AG10803 (cell line): ENCODE results near the gene PISD.

Experiments
- DNase-seq: peaks from one replicate; pipeline ENCODE4 v3.0.0; 2010; ENCODE audit warnings: low read depth
- H3K4me3 ChIP-seq: 2 replicates; pipeline ENCODE4 v1.5.1; 2011; ENCODE audit warnings: mild to moderate bottlenecking, low read length, control low read depth
- TF ChIP-seq, protein P1 (sequence below): conservative IDR thresholded peaks from 2 replicates; pipeline ENCODE4 v1.5.1; 2011; ENCODE audit warnings: mild to moderate bottlenecking, low read length, control low read depth, inconsistent platforms

Gene PISD

DNA sequence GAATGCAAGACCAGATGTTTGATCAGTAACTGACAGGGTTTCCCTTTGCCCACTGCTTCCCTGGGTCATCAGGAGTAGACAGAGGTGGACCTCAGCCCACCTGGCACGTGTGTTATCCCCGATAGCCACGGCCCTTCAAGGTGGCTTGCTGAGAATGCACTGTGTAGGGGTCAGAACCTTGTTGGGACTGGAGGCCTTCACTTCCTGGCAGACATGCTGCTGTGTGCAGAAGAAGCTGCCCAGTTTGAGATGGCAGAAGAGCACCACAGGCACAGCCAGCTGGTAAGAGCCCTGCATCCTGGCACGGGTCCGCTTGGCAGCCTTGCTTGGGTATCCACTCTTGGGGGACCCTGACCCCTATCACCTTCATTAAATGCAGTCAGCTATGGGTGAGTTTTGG is 83.8 kb downstream of the PISD start:
- TF ChIP-seq, protein P1, sequence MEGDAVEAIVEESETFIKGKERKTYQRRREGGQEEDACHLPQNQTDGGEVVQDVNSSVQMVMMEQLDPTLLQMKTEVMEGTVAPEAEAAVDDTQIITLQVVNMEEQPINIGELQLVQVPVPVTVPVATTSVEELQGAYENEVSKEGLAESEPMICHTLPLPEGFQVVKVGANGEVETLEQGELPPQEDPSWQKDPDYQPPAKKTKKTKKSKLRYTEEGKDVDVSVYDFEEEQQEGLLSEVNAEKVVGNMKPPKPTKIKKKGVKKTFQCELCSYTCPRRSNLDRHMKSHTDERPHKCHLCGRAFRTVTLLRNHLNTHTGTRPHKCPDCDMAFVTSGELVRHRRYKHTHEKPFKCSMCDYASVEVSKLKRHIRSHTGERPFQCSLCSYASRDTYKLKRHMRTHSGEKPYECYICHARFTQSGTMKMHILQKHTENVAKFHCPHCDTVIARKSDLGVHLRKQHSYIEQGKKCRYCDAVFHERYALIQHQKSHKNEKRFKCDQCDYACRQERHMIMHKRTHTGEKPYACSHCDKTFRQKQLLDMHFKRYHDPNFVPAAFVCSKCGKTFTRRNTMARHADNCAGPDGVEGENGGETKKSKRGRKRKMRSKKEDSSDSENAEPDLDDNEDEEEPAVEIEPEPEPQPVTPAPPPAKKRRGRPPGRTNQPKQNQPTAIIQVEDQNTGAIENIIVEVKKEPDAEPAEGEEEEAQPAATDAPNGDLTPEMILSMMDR, result no peak
- no peak for DNase-seq
- H3K4me3 ChIP-seq, result no peak overlapping the region

DNA sequence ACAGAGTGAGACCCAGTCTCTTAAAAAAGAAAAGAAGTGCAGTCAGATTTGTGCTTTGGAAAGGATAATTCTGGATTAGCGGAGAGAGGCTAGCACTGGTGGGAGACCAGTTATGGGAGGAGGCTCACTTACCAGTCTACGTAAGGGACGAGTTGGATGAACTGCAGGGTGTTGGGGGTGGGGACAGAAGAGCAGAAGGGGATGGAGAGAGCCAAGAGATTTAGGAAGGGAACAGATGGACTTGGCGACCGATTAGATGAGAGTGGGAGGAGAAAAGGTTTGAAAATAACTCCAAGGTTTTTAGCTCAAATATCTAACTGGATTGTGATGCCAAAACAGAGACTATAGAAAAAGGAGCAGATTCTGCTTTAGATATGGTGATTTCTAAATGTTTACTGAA is 84.3 kb downstream of the PISD start:
- TF ChIP-seq, protein P1, result no peak
- H3K4me3 ChIP-seq, result no peak overlapping the region
- no peak for DNase-seq

DNA sequence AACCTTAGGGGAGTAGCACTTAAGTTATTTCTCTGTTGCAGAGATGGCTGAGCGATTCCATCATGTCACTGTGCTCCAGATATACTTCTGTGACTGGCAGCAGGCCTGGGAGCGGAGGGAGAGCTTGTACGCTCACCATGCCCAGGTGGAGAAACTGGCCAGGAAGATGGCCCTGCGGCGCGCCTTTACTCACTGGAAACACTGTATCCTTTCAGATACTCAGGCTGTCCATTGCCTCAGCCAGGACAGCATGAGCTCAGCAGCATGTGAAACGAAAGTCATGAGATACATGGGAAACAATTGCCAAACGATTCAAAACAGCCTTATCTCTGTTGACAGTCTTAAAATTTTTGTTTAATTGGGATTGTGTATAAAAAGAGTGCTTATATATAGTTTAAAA is 86.8 kb downstream of the PISD start:
- no peak overlapping the region for H3K4me3 ChIP-seq
- DNase-seq, result no peak
- TF ChIP-seq, protein P1, result no peak

DNA sequence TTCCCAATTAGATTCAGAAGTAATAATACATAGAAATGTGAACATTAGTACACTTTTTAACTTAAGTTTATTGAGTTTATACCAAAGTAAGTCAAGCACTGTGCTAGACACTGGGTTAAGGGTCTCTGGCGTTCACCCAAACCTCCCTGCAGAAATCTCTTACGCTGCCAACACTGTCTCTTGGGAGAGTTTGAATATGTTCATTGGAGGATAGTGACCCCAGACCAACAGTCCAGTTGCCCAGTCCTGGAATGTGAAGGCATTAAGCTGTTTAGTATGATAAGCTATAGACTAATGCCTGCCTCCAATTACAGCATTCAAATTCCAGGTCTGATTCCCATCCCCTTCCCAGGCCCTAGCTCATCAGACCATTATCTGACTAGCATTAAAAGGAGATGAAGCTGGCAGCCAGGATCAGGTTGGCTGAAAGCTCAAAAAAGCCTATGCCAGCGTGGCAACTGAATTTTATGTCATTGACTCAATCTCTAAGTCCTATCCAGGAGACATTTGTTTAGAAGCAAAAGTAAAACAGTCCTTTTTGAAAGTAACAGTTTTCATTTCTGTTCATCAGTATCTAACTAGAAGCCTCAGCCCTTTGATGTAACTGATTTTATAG is 87.9 kb downstream of the PISD start:
- DNase-seq, result no peak
- TF ChIP-seq, protein P1, result no peak
- no peak overlapping the region for H3K4me3 ChIP-seq

DNA sequence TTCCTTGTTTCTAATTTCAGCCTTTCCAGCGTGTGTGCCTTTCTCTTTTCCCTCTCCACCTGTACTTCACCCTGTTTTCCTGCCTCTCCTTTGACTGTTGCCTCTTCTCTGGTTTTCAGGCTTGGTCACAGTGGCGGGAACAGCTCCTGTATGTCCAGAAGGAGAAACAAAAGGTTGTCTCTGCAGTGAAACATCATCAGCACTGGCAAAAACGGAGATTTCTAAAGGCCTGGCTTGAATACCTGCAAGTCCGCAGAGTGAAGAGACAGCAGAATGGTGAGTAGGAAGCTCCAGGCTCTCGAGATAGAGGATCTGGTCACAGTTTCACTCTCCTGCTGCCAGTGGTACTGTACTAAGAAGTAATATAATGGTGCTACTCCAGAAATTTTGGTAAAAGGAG is 89.1 kb downstream of the PISD start:
- DNase-seq, result no peak
- TF ChIP-seq, protein P1, result no peak
- no peak overlapping the region for H3K4me3 ChIP-seq

DNA sequence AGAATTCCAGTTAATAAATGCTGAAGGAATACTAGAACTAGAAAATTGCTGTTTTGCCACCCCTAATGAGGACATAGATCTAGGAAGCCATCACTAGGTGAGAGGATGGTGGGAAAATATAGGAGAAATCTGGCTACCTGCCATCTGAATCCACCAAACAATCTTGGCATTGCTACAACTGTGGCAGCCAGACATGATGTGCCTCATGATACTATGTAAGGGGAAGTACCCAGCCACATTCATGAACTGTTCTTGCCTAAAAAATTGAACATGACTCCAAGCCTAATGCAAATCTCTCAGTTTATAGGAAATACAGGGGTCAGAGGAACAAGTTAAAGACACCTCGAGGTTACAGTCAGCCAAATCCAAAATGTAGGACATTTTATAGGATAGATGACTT is 92.9 kb downstream of the PISD start:
- TF ChIP-seq, protein P1, result no peak
- DNase-seq, result no peak

More for the DNA sequence above, 92.9 kb downstream of the PISD start:
- no peak overlapping the region for H3K4me3 ChIP-seq
